ENCODE results near the gene MTUS2.

DNA sequence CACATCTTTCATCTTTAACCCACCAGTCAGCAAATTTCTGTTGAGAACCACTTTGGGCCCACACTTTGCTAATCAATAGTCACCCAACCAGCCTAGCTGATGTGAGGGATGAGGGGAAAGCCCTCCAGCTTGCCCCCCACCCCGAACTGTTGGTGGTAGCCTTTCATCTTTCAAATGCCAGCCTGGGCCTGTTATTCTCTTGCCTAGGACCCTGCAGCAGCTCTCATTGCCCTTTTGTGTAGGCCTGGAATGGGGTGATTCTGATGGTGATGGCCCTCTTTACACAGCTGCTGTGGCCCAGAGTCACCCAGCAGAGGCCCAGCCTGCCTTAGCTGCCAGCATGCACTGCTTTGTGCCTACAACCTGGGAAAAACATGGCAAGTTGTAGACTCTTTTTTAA, 480.9 kb downstream of the MTUS2 start:
- TF ChIP-seq CTCF (IDR thresholded peaks at IDR 0.05) (no peak), POLR2A (IDR thresholded peaks at IDR 0.05) (no peak)
